ENCODE results near the gene C17orf58. TPM values are rescaled to one million over a fixed set of nuclear protein-coding genes. Genes with fewer than 3 reads are reported as not detected.
A peak's percentile ranks its signal among the peaks of the same experiment; 100 is the strongest.

Gene C17orf58
- total and polyA plus RNA-seq, 9 of the 15 experiments (the other 6 are each of a cell fraction or from before 2014, with no cell fraction given) = 8.6 to 37.4 (median 27.6) TPM

GRCh38 chr17:68019675-68020408, 23.6 kb upstream of the C17orf58 start (continued):
- TF ChIP-seq SRF (CRISPR knock-in tag; IDR thresholded peaks at IDR 0.05) (0 out of 4 replicates have a peak, but pooled peaks of 1 of the 2 experiments have one; percentile 62), ZFPM2 (CRISPR knock-in tag; IDR thresholded peaks at IDR 0.05) (no peak), ZNF830 (CRISPR knock-in tag; IDR thresholded peaks at IDR 0.05) (no peak), ZNF518B (CRISPR knock-in tag; IDR thresholded peaks at IDR 0.05) (no peak), SRSF1 (IDR thresholded peaks at IDR 0.05; ENCODE audit: low read depth, low read length) (no peak), FOXJ3 (CRISPR knock-in tag; IDR thresholded peaks at IDR 0.05) (no peak), RREB1 (CRISPR knock-in tag; IDR thresholded peaks at IDR 0.05) (0 out of 2 replicates have a peak, but pooled peaks have one; percentile 57), CBX3 (IDR thresholded peaks at IDR 0.05; ENCODE audit: borderline replicate concordance in 1 of 2, low read length in 2 of 2) (peak in 1 of 2 experiments; percentile 76; a peak in 1 of 3 replicates), ESRRA (IDR thresholded peaks at IDR 0.05; ENCODE audit: borderline replicate concordance, low read depth) (peak; percentile 91; the same call in 1 of the 2 replicates), PREB (CRISPR knock-in tag; IDR thresholded peaks at IDR 0.05) (no peak), STAG1 (CRISPR knock-in tag; IDR thresholded peaks at IDR 0.05; ENCODE audit: borderline replicate concordance) (no peak), NCOR1 (IDR thresholded peaks at IDR 0.05) (peak; percentile 62; the same call in 1 of the 2 replicates), KAT8 (IDR thresholded peaks at IDR 0.05; ENCODE audit: low read depth) (no peak), ZNF445 (CRISPR knock-in tag; IDR thresholded peaks at IDR 0.05; ENCODE audit: low read depth) (no peak), NR4A1 (CRISPR knock-in tag; IDR thresholded peaks at IDR 0.05) (no peak), NR4A1 (tag; IDR thresholded peaks at IDR 0.05) (peak; percentile 77), ZBTB1 (CRISPR knock-in tag; IDR thresholded peaks at IDR 0.05; ENCODE audit: borderline replicate concordance, low read depth) (peak; percentile 77)
